Cardiac septum (tissue), 1 donor: Measurements from ENCODE around the gene CYB561D2. TPM values are rescaled to one million over a fixed set of nuclear protein-coding genes. Genes with fewer than 3 reads are reported as not detected.

Source experiments
- DNase-seq: peaks from one replicate; pipeline ENCODE4 v3.0.0-alpha.2; 2020; ENCODE audit warnings: low spot score
- intact Hi-C: fragments of 100-400 bp; cut with DNase I; formaldehyde crosslinking; loops from one replicate; pipeline ENCODE4 v1.14.0; 2022
- total RNA-seq: library from RNA; stranded (reverse); fragmentation: NEBNext Ultra II Directional; extraction: Animal tissue kit (Norgen Biotek cat#: 25700); gene quantifications from one replicate; pipeline ENCODE4 v1.2.1, GENCODE V29; 2021
- donor health status: DM: no; HTN: no; CAD: no.

Gene CYB561D2
- total RNA-seq, 1 donor from 2014 or later: 6.4 TPM

GRCh38 chr3:50378024-50378423 is 27.4 kb downstream of the CYB561D2 start:
- intact Hi-C loops: no loop called here
- DNase-seq: no peak

GRCh38 chr3:50378757-50379156 is 28.1 kb downstream of the CYB561D2 start:
- no peak for DNase-seq
- intact Hi-C loops: no loop called here

DNA sequence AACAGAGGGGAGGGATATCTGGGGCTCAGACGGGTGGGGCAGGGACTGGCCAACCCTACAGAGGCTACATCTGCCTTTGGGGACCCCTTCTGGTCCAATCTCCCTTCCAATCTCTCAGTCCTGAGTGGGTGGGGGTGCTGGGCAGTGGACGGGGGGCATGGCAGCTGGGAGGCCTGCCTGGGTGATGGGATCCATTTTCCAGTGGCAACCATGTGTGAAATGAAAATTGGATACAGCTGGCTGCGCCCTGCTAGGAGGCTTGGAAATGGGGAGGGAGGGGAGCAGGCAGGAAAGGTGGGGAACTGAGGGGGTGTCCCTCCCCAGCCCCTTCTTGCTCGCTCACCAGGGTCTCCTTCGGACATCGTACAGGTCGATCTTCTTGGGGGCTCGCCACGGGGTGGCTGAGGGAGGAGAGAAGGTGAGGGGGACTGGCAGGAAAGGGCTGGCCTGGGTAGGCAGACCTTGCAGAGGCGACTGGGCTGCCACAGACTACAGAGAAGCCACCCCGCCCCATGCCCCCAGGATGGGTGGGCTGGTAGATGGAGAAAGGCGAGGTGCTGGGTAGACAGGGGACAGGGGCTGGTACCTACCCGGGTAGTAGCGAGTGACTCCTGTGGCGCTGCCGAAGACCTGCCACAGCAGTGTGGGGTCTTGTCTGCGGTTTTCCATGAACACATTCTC is 29.9 kb downstream of the CYB561D2 start:
- DNase-seq: no peak
- intact Hi-C loops: no loop called here

DNA sequence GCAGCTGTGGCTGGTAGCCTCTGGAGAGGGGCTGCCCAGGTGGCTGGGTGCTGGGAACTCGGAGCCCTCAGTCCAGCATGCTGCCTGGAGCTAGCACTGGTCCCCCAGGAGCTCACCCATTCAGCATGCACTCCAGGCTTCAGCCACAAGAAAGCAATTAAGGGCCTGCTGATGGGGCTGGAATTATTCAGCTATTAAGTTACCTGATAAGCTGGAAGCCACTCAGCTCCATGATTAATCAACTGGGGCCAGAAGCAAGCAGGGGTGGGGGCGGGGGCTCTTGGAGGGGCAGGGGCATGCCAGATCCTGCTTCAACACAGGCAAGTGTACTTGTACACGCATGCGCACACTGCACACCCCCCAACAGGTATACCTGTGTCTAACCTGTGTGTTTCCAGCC is 30.7 kb downstream of the CYB561D2 start:
- intact Hi-C loops: no loop called here

DNA sequence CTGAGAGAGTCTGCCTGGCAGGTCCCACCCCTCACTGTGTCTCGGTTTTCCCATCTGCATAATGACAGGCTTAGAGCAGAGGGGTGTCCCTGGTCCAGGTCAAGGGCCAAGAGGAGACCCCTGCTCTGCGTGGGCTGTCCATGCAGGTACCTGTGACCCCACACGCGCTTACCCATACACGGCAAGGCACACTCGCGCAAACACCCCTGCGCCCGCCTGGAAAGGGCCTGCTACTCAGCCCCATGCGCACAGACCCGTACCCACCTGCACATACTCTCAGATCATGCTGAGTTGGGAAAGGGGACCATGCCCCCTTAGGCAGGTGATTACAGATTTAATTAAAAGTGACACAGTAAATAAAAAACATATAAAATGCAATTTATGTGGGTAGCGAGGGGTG is 32.1 kb downstream of the CYB561D2 start:
- no peak for DNase-seq
- intact Hi-C loops: no loop called here

More for the DNA sequence above, 30.7 kb downstream of the CYB561D2 start:
- DNase-seq: no peak

DNA sequence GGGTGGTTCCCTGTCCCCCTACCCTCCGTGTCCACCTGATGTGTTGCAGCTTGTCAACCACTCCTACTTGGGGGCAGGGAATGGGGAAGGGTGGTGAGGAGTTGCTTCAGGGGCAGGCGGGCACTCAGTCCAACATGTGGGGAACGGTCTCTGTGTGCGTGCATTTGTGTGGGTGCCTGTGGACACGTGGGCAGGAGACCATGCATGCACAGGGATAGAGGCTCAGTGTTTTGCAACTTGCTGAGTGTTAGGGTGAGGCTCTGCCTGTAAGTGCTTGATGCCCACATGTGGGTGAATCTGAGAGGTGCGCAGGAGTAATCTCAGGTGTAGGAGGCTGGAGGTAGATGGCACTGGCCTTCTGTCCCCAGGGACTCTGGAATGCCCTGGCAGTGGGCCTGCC is 33.1 kb downstream of the CYB561D2 start:
- intact Hi-C loops: no loop called here
- DNase-seq: no peak

GRCh38 chr3:50385754-50386153 is 35.1 kb downstream of the CYB561D2 start:
- intact Hi-C loops: no loop called here

GRCh38 chr3:50388016-50388719 is 37.5 kb downstream of the CYB561D2 start:
- intact Hi-C loops: no loop called here
- no peak for DNase-seq

More at GRCh38 chr3:50385754-50386153, 35.1 kb downstream of the CYB561D2 start:
- DNase-seq: no peak

- intact Hi-C loops: no loop called here
- DNase-seq: no peak
Measured at GRCh38 chr3:50388720-50389413, 38.2 kb downstream of the CYB561D2 start.

- intact Hi-C loops: no loop called here
- no peak for DNase-seq
Measured at GRCh38 chr3:50389414-50389767, 38.7 kb downstream of the CYB561D2 start.

DNA sequence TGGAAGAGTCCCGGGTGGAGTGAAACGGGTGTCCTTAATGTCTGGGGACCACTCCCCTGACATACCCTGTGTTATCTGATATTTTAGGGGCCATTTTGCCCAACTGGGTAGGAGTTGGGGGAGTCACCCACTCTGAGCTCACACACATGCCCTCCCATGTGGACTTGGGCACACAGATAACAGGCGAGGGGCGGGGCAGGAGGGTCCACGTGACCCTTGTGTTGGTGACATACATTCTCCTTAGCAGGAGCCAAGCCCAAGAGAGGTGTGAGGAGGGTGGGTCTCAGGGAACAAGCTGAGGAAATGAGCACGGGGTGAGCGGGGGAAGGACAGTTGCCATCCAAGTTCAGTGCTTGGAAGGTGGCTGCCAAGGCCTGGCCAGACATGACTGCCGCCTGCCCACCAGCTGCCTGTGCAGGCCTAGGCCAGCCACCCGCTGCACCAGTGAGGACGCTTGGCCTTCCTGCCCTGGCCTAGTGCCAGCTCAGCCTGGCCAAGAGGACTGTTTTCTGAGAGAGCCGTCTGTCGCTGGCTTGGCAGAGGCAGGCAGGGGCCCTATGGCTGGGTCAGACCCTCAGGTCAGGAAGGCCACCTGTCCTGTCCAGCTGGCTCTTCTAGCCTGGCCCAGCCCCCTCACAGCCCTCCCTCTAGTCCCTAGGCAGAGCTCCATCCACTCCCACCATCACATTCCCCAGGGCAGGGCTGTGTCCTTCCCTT is 40.0 kb downstream of the CYB561D2 start:
- intact Hi-C loops: no loop called here
- peak; percentile 84 for DNase-seq

DNA sequence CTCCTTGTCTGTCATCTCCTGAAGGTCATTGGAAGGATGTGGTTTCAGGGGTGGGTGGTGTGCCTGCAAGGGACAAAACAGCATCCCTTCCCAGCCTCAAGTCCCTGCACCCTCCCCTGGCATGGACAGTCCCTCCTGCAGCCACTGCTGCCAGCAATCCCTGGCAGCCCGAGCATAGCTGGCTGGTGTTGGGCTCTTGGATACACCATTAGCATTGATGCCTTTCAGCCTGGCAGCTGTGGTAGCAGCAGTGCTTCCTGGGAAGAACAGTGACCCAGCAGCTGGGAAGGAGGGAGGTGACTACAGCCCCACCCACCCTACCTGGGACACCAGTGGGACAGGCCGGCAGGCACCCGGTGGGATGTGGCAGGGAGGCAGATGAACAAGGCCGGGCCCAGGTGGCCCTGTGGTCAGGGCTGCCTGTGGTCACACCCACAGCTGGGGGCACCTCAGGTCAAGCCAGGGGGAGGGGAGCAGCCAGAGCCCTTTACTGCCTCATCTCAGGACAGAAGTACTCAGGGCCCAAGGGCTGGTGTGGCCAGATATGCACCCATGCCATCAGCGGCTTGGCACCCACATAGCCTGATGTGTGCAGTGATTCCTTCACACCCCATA is 41.5 kb downstream of the CYB561D2 start:
- intact Hi-C loops: no loop called here
- DNase-seq: no peak

- DNase-seq: no peak
- intact Hi-C loops: no loop called here
Measured at GRCh38 chr3:50393061-50393460, 42.4 kb downstream of the CYB561D2 start.

GRCh38 chr3:50395070-50395860 is 44.6 kb downstream of the CYB561D2 start:
- intact Hi-C loops: no loop called here
- no peak for DNase-seq

- intact Hi-C loops: no loop called here
- DNase-seq: no peak
Measured at GRCh38 chr3:50396502-50396901, 45.8 kb downstream of the CYB561D2 start.

- no peak for DNase-seq
- intact Hi-C loops: no loop called here
Measured at GRCh38 chr3:50401978-50402595, 51.4 kb downstream of the CYB561D2 start.
